Measurements from ENCODE around the gene TJP2.

DNA sequence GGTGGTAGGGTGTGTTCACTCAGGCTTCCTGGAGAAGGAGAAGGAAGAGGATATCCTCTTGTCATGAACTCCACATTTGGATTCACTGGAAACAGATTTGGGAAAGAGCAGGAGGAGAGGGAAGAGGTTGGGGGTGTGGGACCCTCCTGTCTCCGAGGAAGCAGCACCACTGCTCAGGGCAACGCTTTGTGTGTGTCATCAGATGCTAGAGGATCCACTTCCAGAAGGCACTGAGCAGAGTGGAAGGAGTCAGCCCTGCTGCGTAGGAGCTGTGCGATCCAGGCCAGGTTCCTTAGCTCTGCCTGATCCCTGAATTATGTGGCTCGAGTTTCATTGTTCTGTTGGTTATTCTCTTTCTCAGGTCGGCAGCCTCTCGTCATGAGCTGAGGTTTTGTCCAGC is 37.3 kb upstream of the TJP2 start:
- TF ChIP-seq, protein P1, sequence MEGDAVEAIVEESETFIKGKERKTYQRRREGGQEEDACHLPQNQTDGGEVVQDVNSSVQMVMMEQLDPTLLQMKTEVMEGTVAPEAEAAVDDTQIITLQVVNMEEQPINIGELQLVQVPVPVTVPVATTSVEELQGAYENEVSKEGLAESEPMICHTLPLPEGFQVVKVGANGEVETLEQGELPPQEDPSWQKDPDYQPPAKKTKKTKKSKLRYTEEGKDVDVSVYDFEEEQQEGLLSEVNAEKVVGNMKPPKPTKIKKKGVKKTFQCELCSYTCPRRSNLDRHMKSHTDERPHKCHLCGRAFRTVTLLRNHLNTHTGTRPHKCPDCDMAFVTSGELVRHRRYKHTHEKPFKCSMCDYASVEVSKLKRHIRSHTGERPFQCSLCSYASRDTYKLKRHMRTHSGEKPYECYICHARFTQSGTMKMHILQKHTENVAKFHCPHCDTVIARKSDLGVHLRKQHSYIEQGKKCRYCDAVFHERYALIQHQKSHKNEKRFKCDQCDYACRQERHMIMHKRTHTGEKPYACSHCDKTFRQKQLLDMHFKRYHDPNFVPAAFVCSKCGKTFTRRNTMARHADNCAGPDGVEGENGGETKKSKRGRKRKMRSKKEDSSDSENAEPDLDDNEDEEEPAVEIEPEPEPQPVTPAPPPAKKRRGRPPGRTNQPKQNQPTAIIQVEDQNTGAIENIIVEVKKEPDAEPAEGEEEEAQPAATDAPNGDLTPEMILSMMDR (IDR thresholded peaks at IDR 0.05; ENCODE audit: poor library complexity, severe bottlenecking) = no peak
- TF ChIP-seq POLR2AphosphoS5 (IDR thresholded peaks at IDR 0.05) (no peak), EZH2 (IDR thresholded peaks at IDR 0.05; ENCODE audit: borderline replicate concordance, insufficient read depth, low read length, poor library complexity, severe bottlenecking) (no peak)

Measured in neural cell (in vitro differentiated cells).